Gastrocnemius medialis (tissue), 4 donors: Measurements from ENCODE around the gene CIT. TPM values are rescaled to one million over a fixed set of nuclear protein-coding genes. Genes with fewer than 3 reads are reported as not detected.
A peak's percentile ranks its signal among the peaks of the same experiment; 100 is the strongest.

Source experiments
- ATAC-seq, 2 donors: fragments of 150-250 bp; one replicate each; pipeline ENCODE4 v1.9.1; 2016
- DNase-seq, 2 donors: peaks; one replicate each; pipeline ENCODE4 v3.0.0-alpha.2; 2019
- H3K27ac ChIP-seq, 4 donors: fragments of 200-600 bp; sonication (generic); 1 replicate in 1 of 4; 2 replicates in 3 of 4; pipeline ENCODE4 v1.5.1; 2016 to 2018; ENCODE audit warnings: mild to moderate bottlenecking in 2 of 4, moderate library complexity in 1 of 4
- H3K27me3 ChIP-seq, 3 donors: fragments of 200-600 bp; sonication (generic) in 2 of 3; 1 replicate in 1 of 3; 2 replicates in 2 of 3; pipeline versions ENCODE4 v1.5.1 to v1.6.0; 2016 to 2019; ENCODE audit warnings: mild to moderate bottlenecking in 1 of 3, moderate library complexity in 1 of 3
- H3K36me3 ChIP-seq, 2 donors: fragments of 200-600 bp; sonication (generic) in 1 of 2; one replicate each; pipeline ENCODE4 v1.5.1; 2017 to 2018
- H3K4me1 ChIP-seq, 2 donors: fragments of 200-600 bp; sonication (generic) in 1 of 2; one replicate each; pipeline ENCODE4 v1.5.1; 2016 to 2017; ENCODE audit warnings: mild to moderate bottlenecking in 2 of 2
- H3K4me3 ChIP-seq, 4 donors: fragments of 200-600 bp; sonication (generic) in 3 of 4; 1 replicate in 1 of 4; 2 replicates in 3 of 4; pipeline ENCODE4 v1.5.1; 2016 to 2019; ENCODE audit warnings: mild to moderate bottlenecking in 2 of 4
- H3K9me3 ChIP-seq, 3 donors: fragments of 200-600 bp; sonication (generic) in 2 of 3; 1 replicate in 1 of 3; 2 replicates in 2 of 3; pipeline ENCODE4 v1.5.1; 2016 to 2019
- CTCF ChIP-seq, 5 experiments: fragments of 450-650 bp in 3 of 5; fragments of 200-600 bp in 2 of 5; sonication (generic) in 2 of 5; IDR thresholded peaks in 4 of 5; conservative IDR thresholded peaks in 1 of 5; 1 replicate in 4 of 5; 2 replicates in 1 of 5; pipeline ENCODE4 v1.5.1; 2016 to 2019; ENCODE audit warnings: antibody characterized with exemption in 5 of 5, mild to moderate bottlenecking in 3 of 5, moderate library complexity in 3 of 5
- POLR2A ChIP-seq, 2 donors: fragments of 450-650 bp; IDR thresholded peaks; one replicate each; pipeline ENCODE4 v1.6.1; 2017; ENCODE audit warnings: antibody characterized with exemption in 2 of 2, mild to moderate bottlenecking in 2 of 2, moderate library complexity in 2 of 2
- in situ Hi-C, 4 donors: fragments of 200-750 bp; cut with MboI; loops; one replicate each; pipeline versions ENCODE4 v1.15.0 to v1.8.0; 2017; ENCODE audit warnings: low sequenced_read_pairs in 4 of 4
- intact Hi-C: fragments of 100-400 bp; cut with DNase I; formaldehyde crosslinking; loops from one replicate; pipeline ENCODE4 v1.15.1; 2023; ENCODE audit warnings: low total_unique reads
- total RNA-seq, 4 donors: library from RNA; depleted of rRNA; stranded (reverse); fragments of >200 nt; gene quantifications; one replicate each; pipeline versions ENCODE4 v1.1.0 to v1.2.3, GENCODE V29; 2016

The CIT gene
- total RNA-seq, 4 donors from 2014 or later: 0.05 to 4.0 (median 1.5) TPM

GRCh38 chr12:119684711-119685369, 192.3 kb downstream of the CIT start:
- no peak for DNase-seq
- ATAC-seq: no peak
- Histone ChIP-seq H3K9me3 (no peaks in the 10 kb centered on the region), H3K27me3 (no peaks in the 10 kb centered on the region), H3K36me3 (peaks cover 0 to 26% of the 10 kb centered on the region in 2 donors), H3K27ac (peak overlapping the region in 2 of 4 donors; percentile 7 to 19), H3K4me3 (no peak overlapping the region), H3K4me1 (peaks cover 7 to 44% of the 10 kb centered on the region in 2 donors)
- intact Hi-C loops (no loop called here), in situ Hi-C loops (no loop called here)
- TF ChIP-seq CTCF (IDR thresholded peaks at IDR 0.05 in 4 of 5, conservative IDR thresholded peaks at IDR 0.05 in 1 of 5) (no peak), POLR2A (IDR thresholded peaks at IDR 0.05) (no peak)

GRCh38 chr12:119683816-119684215, 193.3 kb downstream of the CIT start:
- in situ Hi-C loops (no loop called here), intact Hi-C loops (no loop called here)
- H3K9me3 ChIP-seq: no peaks in the 10 kb centered on the region
- no peaks in the 10 kb centered on the region for H3K27me3 ChIP-seq
- peaks cover 3 to 36% of the 10 kb centered on the region in 2 donors for H3K36me3 ChIP-seq
- ATAC-seq (no peak), DNase-seq (no peak)
- peaks cover 7 to 44% of the 10 kb centered on the region in 2 donors for H3K4me1 ChIP-seq
- no peak overlapping the region for H3K4me3 ChIP-seq
- no peak for TF ChIP-seq POLR2A (IDR thresholded peaks at IDR 0.05)
- H3K27ac ChIP-seq: peak overlapping the region in 2 of 4 donors; percentile 32 to 65

GRCh38 chr12:119683413-119683812, 193.7 kb downstream of the CIT start:
- DNase-seq (no peak), ATAC-seq (no peak)
- intact Hi-C loops (no loop called here), in situ Hi-C loops (no loop called here)
- H3K27ac ChIP-seq: peak overlapping the region in 3 of 4 donors; percentile 6 to 65 (median 32)
- H3K4me1 ChIP-seq: peaks cover 7 to 44% of the 10 kb centered on the region in 2 donors
- peaks cover 3 to 40% of the 10 kb centered on the region in 2 donors for H3K36me3 ChIP-seq
- TF ChIP-seq CTCF (IDR thresholded peaks at IDR 0.05 in 4 of 5, conservative IDR thresholded peaks at IDR 0.05 in 1 of 5) (no peak), POLR2A (IDR thresholded peaks at IDR 0.05) (no peak)
- no peak overlapping the region for H3K4me3 ChIP-seq
- no peaks in the 10 kb centered on the region for H3K9me3 ChIP-seq
- H3K27me3 ChIP-seq: no peaks in the 10 kb centered on the region

GRCh38 chr12:119682639-119683252, 194.4 kb downstream of the CIT start:
- Histone ChIP-seq H3K27ac (peak overlapping the region; percentile 6 to 65 (median 19)), H3K4me3 (no peak overlapping the region), H3K27me3 (no peaks in the 10 kb centered on the region), H3K36me3 (peaks cover 3 to 47% of the 10 kb centered on the region in 2 donors), H3K9me3 (no peaks in the 10 kb centered on the region), H3K4me1 (peaks cover 7 to 42% of the 10 kb centered on the region in 2 donors)
- no peak for DNase-seq
- in situ Hi-C loops (no loop called here), intact Hi-C loops (no loop called here)
- peak; percentile 12 to 41 for ATAC-seq
- TF ChIP-seq CTCF (IDR thresholded peaks at IDR 0.05 in 4 of 5, conservative IDR thresholded peaks at IDR 0.05 in 1 of 5): no peak
- TF ChIP-seq POLR2A (IDR thresholded peaks at IDR 0.05): no peak
